Measurements from ENCODE around the gene RBM45. TPM values are rescaled to one million over a fixed set of nuclear protein-coding genes. Genes with fewer than 3 reads are reported as not detected.
"Not testable (repeated sequence)": the region's sequence is repeated elsewhere in the genome, so short reads cannot be mapped to it uniquely, and the experiment has no call there.

Gene RBM45, protein sequence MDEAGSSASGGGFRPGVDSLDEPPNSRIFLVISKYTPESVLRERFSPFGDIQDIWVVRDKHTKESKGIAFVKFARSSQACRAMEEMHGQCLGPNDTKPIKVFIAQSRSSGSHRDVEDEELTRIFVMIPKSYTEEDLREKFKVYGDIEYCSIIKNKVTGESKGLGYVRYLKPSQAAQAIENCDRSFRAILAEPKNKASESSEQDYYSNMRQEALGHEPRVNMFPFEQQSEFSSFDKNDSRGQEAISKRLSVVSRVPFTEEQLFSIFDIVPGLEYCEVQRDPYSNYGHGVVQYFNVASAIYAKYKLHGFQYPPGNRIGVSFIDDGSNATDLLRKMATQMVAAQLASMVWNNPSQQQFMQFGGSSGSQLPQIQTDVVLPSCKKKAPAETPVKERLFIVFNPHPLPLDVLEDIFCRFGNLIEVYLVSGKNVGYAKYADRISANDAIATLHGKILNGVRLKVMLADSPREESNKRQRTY
- polyA plus RNA-seq (ENCODE audit: insufficient read length in 4 of 4), result 10 to 100 TPM; 17.3 to 22.4 (median 21.5) TPM

DNA sequence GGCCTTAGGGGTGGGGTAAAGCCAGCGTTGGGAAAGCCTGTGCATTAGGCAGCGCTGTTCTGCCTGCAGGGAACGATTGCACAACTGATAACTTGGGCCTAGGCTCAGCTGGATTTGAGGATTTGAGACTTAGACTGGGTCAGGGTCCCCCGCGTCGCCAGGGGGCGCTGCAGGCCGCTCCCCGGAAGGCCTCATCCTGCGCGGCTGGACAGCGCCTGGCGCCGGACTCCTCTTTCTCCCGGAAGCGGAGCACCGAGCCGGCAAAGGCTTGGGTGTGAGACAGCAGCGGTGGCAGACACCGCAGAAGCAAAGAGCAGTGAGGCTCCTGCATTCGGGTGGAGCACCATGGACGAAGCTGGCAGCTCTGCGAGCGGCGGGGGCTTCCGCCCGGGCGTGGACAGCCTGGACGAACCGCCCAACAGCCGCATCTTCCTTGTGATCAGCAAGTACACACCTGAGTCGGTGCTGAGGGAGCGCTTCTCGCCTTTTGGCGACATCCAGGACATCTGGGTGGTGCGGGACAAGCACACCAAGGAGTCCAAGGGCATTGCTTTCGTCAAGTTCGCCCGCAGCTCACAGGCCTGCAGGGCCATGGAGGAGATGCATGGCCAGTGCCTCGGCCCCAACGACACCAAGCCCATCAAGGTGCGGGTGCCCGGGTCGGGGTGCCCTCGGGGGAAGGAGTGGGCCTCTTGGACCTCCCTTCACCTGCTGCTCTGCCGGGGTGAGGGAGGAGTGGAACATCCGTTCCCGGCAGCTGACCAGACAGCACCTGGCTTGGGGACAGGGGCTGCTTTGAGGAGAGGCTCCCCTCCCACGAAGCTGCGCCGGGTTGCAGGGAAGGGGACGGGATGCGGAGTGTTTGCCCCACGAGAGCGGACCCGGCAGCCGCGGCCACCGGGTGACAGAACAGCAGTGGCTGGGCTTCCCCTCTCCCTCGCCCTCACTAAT is at the start of gene RBM45:
TSS of gene RBM45 (plus strand) at position 236 of the 951 bp plus-strand sequence. CDS start at position 346, 110 bp downstream.
- peak; percentile 74 to 84 (median 77) for DNase-seq (ENCODE audit: low read depth in 4 of 4, low spot score in 3 of 4)

DNA sequence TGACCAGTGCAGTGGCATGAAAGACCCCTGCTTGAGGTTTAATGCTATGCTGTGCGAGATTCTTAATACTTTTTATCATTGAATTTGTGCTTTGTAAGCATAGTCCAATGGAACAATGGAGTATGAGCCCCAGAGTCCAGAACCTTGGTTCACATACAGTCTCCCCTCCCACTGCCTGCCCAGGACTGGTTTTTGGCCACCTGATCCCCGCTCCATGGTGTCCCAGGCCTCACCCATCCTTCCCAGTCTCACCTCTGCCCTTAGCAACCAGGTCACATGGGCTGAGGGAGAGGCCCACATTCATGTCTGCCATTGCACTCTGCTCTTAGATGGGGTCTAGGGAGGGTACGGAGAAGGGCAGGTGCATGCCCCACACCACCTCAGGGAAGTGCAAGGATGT is 45.9 kb upstream of the RBM45 start:
- no peak for DNase-seq (ENCODE audit: low read depth in 4 of 4, low spot score in 3 of 4)

DNA sequence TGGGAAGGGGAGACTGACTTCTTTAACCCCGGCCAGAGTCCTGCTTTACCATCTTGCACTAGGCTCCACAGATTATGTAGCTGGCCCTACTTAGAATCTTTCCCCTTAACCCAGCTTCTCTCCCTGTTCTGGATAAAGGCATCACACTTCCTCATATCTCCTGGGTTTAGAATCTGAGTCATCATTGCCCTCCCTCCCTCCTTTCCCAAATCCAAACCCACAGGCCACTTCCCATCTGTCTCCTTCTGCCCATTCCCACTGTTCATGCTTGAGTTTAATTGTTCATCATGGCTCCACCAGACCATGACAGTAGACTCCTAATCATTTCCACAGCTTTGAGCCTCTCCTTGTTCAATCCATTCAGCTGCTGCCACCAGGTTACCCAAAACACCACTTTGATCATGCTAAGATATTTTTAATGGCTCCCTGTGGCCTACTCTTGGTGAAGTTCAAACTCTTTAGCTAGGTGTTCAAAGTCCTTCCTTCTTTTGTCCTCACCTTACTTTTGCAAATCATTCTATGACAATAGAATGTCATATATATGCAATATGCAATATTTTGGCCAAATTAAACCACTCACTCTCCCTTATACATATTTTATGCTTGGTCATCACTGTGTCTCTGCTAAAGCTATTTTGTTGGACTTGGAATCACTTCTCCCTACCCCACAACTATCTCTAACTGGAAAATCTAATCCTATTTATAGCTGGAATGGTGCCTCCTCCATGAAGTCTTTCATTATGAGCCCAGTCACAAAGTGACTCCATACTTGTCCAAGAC is 45.2 kb upstream of the RBM45 start:
- no peak for DNase-seq (ENCODE audit: low read depth in 4 of 4, low spot score in 3 of 4)

DNA sequence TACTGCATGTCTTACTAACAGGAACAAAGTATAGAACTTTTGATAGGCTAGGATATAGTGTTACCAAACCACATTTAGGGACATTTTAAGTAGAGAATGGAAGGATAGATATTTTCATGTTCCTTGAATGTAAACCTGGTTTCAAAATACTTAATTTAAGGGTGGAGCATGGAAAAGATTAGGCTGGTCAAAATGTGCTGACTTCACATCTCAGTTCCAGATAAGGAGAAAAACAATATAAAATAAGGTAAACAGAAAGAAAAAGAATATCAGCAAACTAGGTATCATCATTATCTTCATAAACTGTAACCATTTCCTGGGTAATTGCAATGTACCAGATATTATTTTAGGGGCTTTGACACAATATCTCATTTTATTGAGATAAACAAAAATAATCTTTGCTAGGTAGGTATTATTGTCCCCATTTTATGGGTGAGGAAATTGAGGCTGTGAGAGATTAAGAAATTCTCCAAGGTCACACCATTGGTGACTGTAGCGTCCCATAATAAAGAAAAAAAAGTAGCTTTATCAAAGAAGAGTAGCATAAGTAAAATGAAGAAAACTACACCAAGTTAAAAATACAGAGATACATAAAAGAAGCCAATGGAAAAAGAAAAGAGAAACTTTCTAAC is 43.3 kb upstream of the RBM45 start:
- no peak for DNase-seq (ENCODE audit: low read depth in 4 of 4, low spot score in 3 of 4)

DNA sequence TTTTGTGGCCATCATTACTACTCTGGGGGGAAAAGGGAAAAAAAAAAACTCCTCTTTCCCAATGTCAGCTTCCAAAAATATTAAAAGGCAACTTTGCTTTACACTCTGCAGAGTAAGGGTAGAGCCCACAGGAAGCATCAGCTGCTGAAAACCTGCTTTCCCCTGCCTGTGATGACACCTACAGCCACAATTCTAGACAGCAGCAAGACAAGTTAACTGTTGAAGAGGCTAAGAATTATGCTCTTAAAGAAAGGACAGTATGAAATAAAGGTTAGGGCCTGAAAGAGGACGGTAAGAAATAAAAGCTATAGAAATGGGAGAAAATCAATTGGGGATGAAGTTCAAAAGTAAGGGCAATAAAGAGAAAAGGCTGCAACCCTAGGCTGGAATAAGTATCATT is 42.7 kb upstream of the RBM45 start:
- DNase-seq (ENCODE audit: low read depth in 4 of 4, low spot score in 3 of 4), result no peak

DNA sequence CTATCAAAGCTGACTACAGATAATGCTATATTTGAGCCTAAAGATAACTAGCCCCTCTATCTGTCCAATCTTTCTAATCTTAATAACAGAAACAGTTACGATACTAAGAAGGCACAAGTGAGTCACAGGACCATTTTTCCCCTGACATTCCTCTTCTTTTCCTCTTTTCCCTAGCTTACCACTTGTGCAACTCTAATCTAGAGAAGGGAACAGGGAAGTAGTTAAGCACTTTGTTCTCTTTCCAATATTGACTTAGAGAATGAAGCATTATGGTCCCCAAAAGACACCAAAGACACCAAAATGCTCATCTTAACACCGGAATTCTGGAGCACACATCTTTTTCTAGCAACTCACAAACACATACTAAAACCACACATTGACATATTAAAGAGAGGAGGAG is 41.4 kb upstream of the RBM45 start:
- no peak for DNase-seq (ENCODE audit: low read depth in 4 of 4, low spot score in 3 of 4)

DNA sequence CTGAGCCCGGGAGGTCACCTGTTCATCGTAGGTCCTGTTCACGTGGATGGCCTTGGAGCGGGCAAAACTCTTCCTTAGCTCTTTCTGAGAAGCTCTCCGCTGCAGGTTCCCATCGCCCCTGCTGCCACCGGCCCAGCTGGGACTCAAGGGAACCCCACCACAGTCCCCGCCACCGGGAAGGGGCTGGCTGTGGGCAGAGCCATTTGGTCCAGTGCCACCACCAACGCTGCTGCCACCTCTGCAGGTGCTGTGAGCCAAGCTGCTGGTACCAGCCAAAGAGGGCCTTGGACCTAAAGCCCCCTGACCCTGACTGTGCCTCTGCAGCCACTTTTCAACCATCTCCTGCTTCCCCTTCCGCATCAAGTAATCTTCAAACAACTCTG is 40.2 kb upstream of the RBM45 start:
- no peak for DNase-seq (ENCODE audit: low read depth in 4 of 4, low spot score in 3 of 4)

DNA sequence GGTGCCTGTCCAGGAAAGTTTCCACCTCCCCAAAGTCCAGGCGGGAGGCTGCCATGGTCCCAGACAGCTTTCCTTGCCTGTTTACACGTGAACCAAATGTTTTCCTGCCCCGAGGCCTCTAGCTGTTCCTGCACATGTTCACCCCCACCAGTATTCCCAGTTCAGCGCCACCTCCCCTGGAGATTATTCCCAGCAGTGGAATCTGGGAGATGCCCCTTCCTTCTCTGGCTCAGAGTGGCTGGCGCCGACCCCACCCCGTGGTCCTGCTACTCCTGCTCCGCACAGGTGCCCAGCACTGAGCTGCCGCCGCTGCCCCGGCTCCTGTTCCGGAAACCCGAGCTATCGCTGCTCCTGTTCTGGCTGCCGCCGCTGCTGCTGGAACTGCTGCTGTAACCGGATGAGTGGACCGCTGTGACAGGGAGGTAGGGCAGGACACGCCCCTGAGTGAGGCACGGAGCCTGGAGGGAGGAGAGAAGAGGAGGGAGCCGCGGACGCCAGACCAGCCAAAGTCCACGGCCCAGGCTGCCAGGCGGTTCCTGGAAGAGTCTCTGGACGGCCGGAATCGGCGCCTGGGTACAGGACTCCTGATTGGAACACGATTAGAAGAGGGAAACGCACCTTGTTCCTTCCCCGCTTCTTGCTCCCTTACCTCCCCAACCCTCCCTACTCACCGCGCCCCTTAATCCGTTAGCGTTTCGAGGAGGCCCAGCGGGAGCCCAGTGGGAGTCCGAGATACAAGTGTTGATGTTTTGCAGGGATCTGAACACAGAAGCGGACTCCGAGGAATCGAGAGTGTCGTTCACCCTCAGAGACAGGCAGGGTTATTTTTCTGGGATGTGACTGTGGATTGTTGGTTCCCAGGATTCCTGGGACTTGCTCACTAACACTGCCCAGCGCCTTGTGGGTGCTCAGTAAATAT is 39.6 kb upstream of the RBM45 start, which contains the start of gene PDE11A:
TSS of gene PDE11A (minus strand) at position 395 of the 919 bp plus-strand sequence. CDS start at position 55, 340 bp downstream.
- DNase-seq (ENCODE audit: low read depth in 4 of 4, low spot score in 3 of 4), result peak; percentile 46 to 67 (median 51)

DNA sequence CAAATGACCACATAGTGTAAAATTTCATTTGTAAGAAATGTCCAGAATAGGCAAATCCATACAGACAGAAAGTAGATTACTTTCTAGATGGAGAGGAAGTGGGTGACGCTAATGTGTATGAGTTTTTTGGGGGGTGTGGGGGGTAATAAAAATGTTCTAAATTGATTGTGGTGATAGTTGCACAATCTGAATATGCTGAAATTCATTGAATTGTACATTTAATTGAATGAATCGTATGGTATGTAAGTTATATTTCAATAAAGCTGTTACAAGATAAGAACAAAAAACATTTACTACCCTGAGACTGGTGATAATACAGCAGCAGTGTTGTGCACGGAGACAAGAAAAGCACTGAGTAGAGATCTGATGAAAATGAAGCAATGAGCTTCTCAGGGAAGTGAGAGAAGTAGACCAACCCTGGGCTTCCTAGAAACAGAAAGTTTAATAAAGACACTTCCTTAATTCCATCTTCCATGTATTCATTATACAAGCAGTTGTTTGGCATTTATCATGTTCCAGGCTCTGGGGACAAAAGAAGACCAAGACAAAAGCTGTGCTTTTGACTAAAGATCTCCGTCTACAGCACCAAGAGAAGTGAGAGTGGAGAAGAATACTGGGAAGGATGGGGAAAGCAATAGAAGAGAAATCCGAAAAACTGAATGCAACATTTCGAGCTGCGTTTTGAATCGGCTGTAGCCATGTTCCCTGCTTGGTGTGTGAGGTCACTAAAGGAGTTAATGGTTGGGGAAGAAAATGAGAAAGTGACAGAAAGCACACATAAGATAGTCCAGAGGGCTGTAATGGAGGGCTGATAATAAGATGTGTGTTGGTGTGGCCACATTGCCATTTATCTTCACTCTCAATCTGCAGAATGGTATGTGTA is 37.9 kb upstream of the RBM45 start:
- no peak for DNase-seq (ENCODE audit: low read depth in 4 of 4, low spot score in 3 of 4)

DNA sequence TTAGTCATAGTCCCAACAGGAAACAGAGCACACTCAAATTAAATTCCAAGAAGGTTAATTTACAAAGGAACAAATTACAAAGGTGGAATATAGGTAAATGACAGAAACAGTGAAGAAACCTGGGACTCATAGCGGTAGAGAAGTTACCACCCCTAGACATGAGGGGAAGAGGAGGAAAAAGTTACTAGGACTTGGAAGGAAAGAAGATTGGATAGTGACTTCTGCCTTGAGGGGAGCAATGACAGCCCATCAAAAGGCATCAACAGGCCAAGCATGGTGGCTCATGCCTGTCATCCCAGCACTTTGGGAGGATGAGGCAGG is 37.3 kb upstream of the RBM45 start:
- no peak for DNase-seq (ENCODE audit: low read depth in 4 of 4, low spot score in 3 of 4)

DNA sequence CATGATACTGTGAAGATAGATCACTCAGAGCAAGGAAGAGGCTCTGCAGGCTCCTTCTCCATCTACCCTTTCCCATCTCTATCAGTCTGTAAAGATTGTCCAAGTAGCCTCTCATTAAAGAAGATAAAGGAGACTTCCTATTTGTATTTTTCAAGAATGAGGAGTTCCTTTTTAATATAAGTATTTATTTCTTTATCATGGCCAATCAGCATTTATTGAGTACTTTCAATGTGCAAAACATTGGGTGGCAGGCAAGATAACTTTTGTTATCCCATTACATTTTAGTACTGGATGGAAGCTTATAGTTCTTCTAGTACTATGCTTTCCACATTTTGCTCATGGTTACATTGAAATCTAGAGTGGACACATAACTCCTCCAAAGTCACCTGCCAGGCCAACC is 36.1 kb upstream of the RBM45 start:
- no peak for DNase-seq (ENCODE audit: low read depth in 4 of 4, low spot score in 3 of 4)

DNA sequence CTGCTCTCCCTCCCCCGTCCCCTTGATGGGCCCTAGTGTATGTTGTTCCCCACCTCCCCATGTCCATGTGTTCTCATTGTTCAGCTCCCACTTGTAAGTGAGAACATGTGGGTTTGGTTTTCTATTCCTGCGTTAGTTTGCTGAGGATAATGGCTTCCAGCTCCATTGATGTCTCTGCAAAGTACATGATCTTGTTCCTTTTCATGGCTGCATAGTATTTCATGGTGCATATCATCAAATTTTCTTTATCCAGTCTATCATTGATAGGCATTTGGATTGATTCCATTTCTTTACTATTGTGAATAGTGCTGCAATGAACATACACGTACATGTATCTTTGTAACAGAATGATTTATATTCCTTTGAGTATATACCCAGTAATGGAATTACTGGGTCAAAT is 33.0 kb upstream of the RBM45 start:
- not testable (repeated sequence) for DNase-seq (ENCODE audit: low read depth in 4 of 4, low spot score in 3 of 4)

DNA sequence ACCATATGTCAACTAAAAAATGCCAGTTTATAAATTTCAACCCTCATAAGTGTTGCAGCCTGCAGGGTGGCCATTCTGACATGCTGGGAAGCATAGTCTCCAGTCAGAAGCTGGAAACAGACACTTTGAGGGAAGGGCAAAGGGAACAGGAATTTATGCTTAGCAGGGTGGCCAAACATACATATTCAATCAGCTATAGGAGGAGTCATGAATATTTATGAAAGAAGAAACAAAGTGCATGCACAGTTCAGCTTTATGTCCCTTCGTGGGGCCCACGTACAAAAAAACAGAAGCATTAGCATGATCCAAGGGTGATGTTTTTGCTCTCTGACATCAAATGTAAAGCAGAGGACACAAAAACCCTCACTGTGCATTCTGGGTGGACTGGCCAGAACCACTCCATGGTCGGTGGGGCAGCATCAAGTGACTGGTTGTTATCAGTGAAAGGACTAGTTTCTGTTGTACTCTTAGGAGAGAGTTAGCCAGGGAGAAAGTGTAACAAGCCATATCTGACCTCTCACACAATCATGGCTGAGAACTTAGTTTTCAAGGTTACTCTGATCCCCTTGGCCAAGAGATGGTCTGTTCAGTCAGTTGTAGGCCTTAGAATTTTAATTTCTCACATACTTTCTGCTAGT is 29.7 kb upstream of the RBM45 start:
- no peak for DNase-seq (ENCODE audit: low read depth in 4 of 4, low spot score in 3 of 4)

DNA sequence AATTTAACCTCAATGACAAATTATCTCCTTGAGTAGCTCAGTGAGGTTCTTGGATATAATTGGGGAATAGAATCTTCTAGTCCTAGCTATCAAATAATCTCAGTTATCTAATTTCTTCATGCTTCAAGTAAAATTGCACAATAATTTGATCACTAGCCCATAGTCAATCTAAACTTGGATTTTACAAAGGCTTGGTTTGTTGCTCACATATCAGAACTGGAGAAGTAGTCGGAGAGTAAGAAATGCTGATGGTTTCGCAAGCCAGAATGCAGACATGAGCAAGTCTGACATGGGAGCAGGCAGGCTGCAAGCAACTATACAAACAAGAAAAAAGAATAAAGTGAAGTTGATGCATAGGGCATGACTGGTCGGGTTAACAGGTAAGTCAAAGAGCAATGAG is 28.0 kb upstream of the RBM45 start:
- DNase-seq (ENCODE audit: low read depth in 4 of 4, low spot score in 3 of 4), result no peak

DNA sequence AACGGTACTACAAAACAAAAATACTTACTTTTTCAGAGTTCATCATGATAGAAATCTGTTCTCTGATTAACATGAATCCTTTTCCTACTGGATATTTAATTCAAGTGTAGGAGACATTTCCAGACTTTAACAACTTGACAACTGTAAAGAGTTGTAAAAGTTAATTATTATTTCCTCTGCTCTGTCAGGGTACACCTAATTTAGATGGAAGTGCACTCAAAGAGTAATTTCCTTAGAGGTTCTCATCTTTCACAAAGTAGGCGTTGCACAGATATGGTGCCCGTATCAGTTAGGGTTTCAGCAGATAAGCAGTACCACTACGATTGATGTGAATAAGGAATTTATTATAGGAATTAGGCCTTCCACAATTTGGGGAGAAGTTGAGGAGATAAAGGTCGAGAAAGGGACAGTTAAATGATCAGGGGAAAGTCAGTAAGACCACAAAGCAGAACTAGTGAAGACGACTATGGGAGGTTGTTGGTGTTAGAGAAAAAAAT is 23.4 kb upstream of the RBM45 start:
- no peak for DNase-seq (ENCODE audit: low read depth in 4 of 4, low spot score in 3 of 4)

DNA sequence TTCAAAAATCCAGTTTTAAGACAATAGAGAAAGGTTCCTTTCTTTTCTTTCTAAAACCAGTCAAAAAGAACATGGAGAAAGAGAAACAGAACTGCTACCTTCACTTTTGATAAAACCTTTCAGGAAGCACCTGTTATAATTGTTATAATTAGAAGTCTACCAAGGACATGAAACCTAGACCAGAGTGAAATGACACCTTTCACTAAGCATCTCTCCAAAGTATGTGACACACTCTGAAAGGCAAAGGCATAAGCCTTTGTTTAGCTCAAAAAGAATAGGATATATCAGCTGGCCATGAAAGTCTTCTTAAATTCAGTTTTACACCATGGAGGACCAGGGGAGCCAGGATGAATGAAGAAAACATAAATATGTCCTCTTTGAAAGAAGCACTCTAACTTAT is 18.8 kb upstream of the RBM45 start:
- DNase-seq (ENCODE audit: low read depth in 4 of 4, low spot score in 3 of 4), result no peak

DNA sequence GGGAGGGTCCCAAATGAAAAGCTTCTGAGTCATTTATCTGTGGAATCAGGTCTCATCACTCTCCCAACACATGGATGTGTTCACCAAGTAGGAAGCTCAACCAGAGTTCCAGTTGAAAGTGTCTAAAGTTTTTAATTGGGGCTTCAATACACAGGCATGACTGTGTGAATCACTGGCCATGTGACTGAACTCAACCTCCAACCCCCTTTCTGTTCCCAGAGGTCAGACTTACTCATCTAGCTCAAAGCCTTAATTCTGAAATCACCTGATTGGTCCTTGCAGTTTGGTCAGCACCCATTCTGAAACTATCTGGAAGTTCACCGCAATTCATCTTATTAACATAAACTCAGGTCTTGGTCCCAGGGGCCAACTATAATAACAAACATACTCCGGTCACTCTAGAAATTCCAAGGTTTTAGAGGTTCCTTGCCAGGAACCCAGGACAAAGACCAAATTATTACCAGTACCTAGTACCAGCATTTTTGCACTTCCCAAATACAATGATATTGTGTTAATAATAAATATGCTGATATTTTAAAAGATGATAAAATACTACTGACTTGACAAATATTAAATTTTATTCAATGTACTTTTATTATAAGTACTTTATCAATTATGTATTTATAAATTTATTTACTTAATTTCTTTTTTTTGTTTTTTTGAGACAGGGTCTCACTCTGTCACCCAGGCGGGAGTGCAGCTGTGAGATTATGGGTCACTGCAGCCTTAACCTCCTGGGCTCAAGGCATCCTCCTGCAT is 10.7 kb upstream of the RBM45 start:
- no peak for DNase-seq (ENCODE audit: low read depth in 4 of 4, low spot score in 3 of 4)
